Measurements from ENCODE around the gene LHX3.

DNA sequence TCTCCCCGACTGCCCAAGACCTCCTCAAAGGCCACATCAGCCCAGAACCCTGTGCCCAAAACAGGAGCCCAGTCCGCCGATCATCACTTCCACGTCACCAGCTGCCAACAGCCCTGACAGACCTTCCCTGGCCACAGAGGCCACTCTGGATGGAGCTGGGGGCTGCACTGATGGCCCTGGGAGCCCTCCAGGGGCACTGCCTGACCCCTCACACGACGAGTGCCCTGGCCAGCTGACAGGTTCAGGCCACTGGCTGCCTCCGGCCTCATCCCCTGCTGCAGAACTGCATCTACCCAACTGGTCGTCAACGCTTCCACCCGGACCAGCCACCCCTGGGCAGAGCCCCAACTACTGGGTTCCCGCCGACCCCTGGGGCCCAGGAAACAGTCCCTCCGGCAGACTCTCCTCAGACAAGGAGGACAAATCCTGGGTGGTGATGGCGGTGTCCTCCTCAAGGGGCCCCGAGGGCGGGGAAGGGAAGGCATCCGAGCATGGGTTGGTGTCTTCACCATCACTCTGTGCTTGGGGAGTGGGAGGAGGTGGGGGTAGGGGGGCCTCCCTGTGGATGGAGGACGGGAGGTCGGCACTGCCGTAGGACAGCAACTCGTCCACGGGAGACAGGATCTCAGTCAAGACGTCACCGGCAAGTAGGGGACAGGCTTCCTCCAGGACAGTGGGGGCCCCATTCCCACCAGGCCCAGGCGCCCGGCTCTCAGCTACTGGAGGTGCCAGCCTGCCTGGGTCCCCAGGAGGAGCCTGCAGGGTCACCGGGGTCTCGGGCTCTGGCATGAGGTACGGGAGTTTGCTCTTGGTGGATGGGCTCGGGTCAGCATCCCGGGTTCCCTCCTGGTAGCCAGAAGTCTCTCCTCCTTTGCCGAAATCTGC, 48.6 kb upstream of the LHX3 start:
- TF ChIP-seq, protein P1, sequence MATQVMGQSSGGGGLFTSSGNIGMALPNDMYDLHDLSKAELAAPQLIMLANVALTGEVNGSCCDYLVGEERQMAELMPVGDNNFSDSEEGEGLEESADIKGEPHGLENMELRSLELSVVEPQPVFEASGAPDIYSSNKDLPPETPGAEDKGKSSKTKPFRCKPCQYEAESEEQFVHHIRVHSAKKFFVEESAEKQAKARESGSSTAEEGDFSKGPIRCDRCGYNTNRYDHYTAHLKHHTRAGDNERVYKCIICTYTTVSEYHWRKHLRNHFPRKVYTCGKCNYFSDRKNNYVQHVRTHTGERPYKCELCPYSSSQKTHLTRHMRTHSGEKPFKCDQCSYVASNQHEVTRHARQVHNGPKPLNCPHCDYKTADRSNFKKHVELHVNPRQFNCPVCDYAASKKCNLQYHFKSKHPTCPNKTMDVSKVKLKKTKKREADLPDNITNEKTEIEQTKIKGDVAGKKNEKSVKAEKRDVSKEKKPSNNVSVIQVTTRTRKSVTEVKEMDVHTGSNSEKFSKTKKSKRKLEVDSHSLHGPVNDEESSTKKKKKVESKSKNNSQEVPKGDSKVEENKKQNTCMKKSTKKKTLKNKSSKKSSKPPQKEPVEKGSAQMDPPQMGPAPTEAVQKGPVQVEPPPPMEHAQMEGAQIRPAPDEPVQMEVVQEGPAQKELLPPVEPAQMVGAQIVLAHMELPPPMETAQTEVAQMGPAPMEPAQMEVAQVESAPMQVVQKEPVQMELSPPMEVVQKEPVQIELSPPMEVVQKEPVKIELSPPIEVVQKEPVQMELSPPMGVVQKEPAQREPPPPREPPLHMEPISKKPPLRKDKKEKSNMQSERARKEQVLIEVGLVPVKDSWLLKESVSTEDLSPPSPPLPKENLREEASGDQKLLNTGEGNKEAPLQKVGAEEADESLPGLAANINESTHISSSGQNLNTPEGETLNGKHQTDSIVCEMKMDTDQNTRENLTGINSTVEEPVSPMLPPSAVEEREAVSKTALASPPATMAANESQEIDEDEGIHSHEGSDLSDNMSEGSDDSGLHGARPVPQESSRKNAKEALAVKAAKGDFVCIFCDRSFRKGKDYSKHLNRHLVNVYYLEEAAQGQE (IDR thresholded peaks at IDR 0.05; ENCODE audit: low read depth): no peak
- TF ChIP-seq TAF1 (IDR thresholded peaks at IDR 0.05; ENCODE audit: low read depth) (no peak), EP300 (IDR thresholded peaks at IDR 0.05; ENCODE audit: borderline replicate concordance) (no peak), TEAD4 (IDR thresholded peaks at IDR 0.05) (no peak), RAD21 (IDR thresholded peaks at IDR 0.05; ENCODE audit: low read depth) (no peak), TCF12 (IDR thresholded peaks at IDR 0.05; ENCODE audit: low read depth) (no peak), CEBPB (IDR thresholded peaks at IDR 0.05) (no peak), NFIC (IDR thresholded peaks at IDR 0.05) (no peak), YY1 (IDR thresholded peaks at IDR 0.05; ENCODE audit: low read depth) (no peak), MAX (IDR thresholded peaks at IDR 0.05) (no peak)

Data from Ishikawa (cell line).